Raji (cell line): Measurements from ENCODE around the gene TPM4.

Experiments used
- POLR2A ChIP-seq: IDR thresholded peaks from 2 replicates; pipeline ENCODE4 v1.6.1; 2011; ENCODE audit warnings: low read depth, low read length, control low read depth; ENCODE audit not compliant: insufficient read depth

Gene TPM4

DNA sequence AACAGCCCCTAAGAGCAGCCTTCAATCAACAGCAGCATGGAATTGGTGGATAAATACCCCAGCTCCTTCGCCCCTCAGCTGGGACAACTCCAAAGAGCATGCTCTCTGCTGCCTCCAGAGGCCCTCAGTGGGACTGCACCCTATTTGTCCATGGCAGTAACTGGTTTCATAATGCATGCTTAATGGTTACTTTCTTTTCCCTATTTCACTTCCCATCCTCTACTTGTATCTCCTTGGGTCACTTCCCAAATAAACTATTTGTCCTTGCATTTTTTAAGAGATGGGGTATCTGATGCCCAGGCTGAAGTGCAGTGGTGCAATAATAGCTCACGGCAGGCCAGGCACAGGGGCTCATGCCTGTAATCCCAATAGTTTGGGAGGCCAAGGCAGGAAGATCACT, 13.5 kb upstream of the TPM4 start:
- TF ChIP-seq POLR2A = no peak

- TF ChIP-seq POLR2A = no peak
These were observed 11.9 kb upstream of the TPM4 start for GRCh38 chr19:16064209-16064889.

DNA sequence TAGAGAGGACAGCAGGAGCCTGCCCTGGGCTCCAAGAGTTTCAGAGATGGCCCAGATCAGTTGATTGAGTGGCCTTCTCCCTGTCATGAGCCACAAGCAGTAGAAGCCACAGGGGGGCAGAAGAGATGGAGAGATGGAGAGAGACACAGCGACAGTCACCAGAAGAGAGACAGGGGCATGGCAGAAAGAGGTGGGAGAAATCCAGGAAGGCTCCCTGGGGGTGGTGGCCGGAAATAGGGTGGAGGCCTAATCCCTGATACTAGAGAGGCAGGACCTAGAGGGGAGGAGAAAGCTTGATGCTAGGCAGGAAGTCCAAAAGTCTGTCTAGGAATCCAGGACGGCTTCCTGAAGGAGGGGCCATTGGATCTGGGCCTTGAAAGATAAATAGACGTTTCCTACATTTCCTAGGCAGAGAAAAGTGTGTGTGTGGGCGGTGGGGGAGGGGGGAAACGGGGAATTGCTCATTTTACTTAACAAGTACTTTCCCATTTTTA, 9.6 kb upstream of the TPM4 start:
- TF ChIP-seq POLR2A = no peak

DNA sequence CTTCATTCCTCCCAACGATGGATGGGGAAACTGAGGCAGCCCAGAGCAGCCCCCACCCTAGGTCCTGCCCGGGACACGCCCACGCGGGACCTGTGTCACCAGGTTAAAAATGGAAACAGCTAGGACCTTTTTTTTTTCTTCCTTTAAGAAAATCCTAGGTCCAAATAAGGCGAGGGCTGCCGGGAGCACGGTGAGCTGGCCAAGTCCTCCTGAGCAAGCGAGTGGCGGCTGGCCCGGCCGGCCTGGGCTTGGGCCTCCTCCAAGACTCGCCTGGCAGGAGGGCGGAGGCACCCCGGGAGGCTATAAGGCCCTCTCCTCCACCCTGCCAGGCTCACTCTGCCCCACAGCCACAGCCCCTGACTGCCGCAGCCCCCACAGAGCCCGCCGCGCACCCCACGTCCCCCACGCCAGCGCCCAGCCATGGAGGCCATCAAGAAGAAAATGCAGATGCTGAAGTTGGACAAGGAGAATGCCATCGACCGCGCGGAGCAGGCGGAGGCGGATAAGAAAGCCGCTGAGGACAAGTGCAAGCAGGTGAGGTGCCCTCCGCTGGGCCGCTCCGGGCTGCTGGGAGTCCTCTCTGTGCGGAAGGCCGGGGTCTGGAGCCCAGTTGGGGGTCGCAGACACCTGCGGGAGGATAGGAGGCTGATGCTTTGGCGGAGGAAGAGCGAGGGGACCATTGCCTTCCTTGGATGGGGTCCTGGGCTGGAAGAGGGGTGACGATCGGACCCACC, 8.9 kb upstream of the TPM4 start:
- TF ChIP-seq POLR2A = no peak

- no peak for TF ChIP-seq POLR2A
These were observed 7.5 kb upstream of the TPM4 start for GRCh38 chr19:16068696-16069259.

DNA sequence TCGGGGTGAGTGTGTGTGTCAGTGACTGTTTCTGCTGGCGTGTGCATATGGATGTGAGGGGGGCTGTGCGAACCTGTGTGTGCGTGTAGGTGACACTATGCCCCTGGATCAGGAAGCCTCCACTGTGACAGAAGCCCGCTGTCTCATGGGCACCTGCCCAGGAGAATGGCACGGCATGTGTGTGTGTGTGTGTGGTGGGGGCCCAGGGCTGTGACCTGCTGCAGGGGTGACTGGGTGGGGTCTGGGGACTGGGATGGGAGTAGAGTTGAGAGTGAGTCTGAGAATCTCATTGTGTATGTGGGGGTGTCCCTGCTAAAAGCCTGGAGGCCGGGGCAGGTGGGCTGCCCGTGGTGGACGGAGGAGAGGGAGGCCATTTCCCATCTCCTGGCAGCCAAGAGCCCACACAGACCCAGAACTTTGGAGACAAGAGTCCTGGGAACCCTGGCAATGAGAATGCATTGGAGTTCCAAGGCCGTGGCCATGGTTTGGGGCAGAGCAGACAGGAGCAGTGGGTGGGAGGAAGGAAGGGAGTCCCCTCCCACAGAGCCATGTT, 6.4 kb upstream of the TPM4 start:
- TF ChIP-seq POLR2A = no peak

GRCh38 chr19:16070366-16070990, 5.8 kb upstream of the TPM4 start:
- peak; percentile 67 for TF ChIP-seq POLR2A

DNA sequence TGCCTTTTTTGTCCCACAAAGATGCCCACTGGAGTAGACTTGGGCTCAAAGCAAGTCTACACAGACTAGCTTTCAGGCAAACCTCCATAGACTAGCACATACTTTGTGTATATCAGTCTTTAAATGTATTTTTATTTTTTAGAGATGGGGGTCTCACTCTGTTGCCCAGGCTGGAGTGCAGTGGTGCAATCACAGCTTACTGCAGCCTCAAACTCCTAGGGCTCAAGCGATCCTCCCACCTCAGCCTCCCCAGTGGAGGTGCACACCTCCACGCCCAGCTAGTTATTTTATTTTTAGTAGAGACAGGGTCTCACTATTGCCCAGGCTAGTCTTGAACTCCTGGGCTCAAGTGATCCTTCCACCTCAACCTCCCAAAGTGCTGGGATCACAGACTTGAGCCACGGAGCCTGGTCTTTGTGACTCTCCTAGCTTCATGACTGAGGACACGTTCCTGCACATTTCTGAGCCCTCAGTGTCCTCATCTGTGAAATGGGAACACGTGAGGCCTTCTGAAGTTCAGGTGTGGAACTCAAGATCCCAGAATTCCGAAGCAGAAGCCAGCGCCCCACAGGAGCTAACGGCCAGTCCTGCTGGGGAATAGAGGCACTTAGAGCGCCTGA, 5.1 kb upstream of the TPM4 start:
- no peak for TF ChIP-seq POLR2A

GRCh38 chr19:16073481-16073880, 2.8 kb upstream of the TPM4 start:
- TF ChIP-seq POLR2A = no peak

GRCh38 chr19:16073988-16074387, 2.3 kb upstream of the TPM4 start:
- no peak for TF ChIP-seq POLR2A

- TF ChIP-seq POLR2A = no peak
These were observed 1.6 kb upstream of the TPM4 start for GRCh38 chr19:16074488-16075365.

- no peak for TF ChIP-seq POLR2A
These were observed 703 bp upstream of the TPM4 start for GRCh38 chr19:16075430-16076153.

- TF ChIP-seq POLR2A = no peak
These were observed 790 bp downstream of the TPM4 start for GRCh38 chr19:16076958-16077611.
